Measurements from ENCODE around the gene TM2D3. TPM values are rescaled to one million over a fixed set of nuclear protein-coding genes. Genes with fewer than 3 reads are reported as not detected.
A peak's percentile ranks its signal among the peaks of the same experiment; 100 is the strongest.

Gene TM2D3
- total and polyA plus RNA-seq, 2 donors (not counting 1 experiment from before 2014, with no cell fraction given): 46.1 to 71.5 TPM

GRCh38 chr15:101639667-101640066 is 12.5 kb downstream of the TM2D3 start:
- H4K20me1 ChIP-seq (ENCODE audit: control insufficient read depth, extremely low read depth, insufficient read depth, low read length): no peaks in the 10 kb centered on the region
- H2AFZ ChIP-seq (ENCODE audit: low read length): no peak overlapping the region
- no peak overlapping the region for H3K4me3 ChIP-seq (replicated peaks in 1 of 4; ENCODE audit: control extremely low read depth in 1 of 4, insufficient read depth in 1 of 4, low read depth in 3 of 4, low read length in 4 of 4)
- peaks cover 5% of the 10 kb centered on the region for H3K36me3 ChIP-seq (ENCODE audit: control insufficient read depth, insufficient read depth, low read length)
- no peak for DNase-seq (ENCODE audit: low read depth in 2 of 2)
- TF ChIP-seq CTCF (conservative IDR thresholded peaks at IDR 0.05 in 1 of 2, IDR thresholded peaks at IDR 0.05 in 1 of 2; ENCODE audit: low read depth in 1 of 2, low read length in 2 of 2): no peak
- TF ChIP-seq EZH2 (IDR thresholded peaks at IDR 0.05; ENCODE audit: low read length, missing control alignments): no peak
- H3K4me2 ChIP-seq (ENCODE audit: extremely low read depth, insufficient read depth, low read length): no peak overlapping the region
- H3K9ac ChIP-seq (ENCODE audit: insufficient read depth, low read length): no peak overlapping the region
- H3K9me3 ChIP-seq (ENCODE audit: control insufficient read depth, insufficient read depth, low read depth, low read length): no peaks in the 10 kb centered on the region
- H3K27me3 ChIP-seq (ENCODE audit: control insufficient read depth, insufficient read depth, low read length): no peaks in the 10 kb centered on the region
- no peaks in the 10 kb centered on the region for H3K79me2 ChIP-seq (ENCODE audit: control insufficient read depth, insufficient read depth, low read length)
- H3K4me1 ChIP-seq (ENCODE audit: control insufficient read depth, extremely low read depth, insufficient read depth, low read length): peaks cover 2% of the 10 kb centered on the region
- no peak overlapping the region for H3K27ac ChIP-seq (ENCODE audit: insufficient read depth, low read length)

- Histone ChIP-seq H3K27me3 (ENCODE audit: control insufficient read depth, insufficient read depth, low read length) (no peaks in the 10 kb centered on the region), H3K27ac (ENCODE audit: insufficient read depth, low read length) (no peak overlapping the region), H4K20me1 (ENCODE audit: control insufficient read depth, extremely low read depth, insufficient read depth, low read length) (no peaks in the 10 kb centered on the region), H3K79me2 (ENCODE audit: control insufficient read depth, insufficient read depth, low read length) (no peaks in the 10 kb centered on the region), H3K36me3 (ENCODE audit: control insufficient read depth, insufficient read depth, low read length) (peaks cover 5% of the 10 kb centered on the region), H3K4me3 (replicated peaks in 1 of 4; ENCODE audit: control extremely low read depth in 1 of 4, insufficient read depth in 1 of 4, low read depth in 3 of 4, low read length in 4 of 4) (no peak overlapping the region), H2AFZ (ENCODE audit: low read length) (no peak overlapping the region), H3K9me3 (ENCODE audit: control insufficient read depth, insufficient read depth, low read depth, low read length) (no peaks in the 10 kb centered on the region), H3K4me1 (ENCODE audit: control insufficient read depth, extremely low read depth, insufficient read depth, low read length) (peaks cover 2% of the 10 kb centered on the region), H3K4me2 (ENCODE audit: extremely low read depth, insufficient read depth, low read length) (no peak overlapping the region), H3K9ac (ENCODE audit: insufficient read depth, low read length) (no peak overlapping the region)
- no peak for DNase-seq (ENCODE audit: low read depth in 2 of 2)
- TF ChIP-seq CTCF (conservative IDR thresholded peaks at IDR 0.05 in 1 of 2, IDR thresholded peaks at IDR 0.05 in 1 of 2; ENCODE audit: low read depth in 1 of 2, low read length in 2 of 2): no peak
- no peak for TF ChIP-seq EZH2 (IDR thresholded peaks at IDR 0.05; ENCODE audit: low read length, missing control alignments)
Measured at GRCh38 chr15:101637919-101638318, 14.3 kb downstream of the TM2D3 start.

GRCh38 chr15:101637516-101637915 is 14.7 kb downstream of the TM2D3 start:
- H3K36me3 ChIP-seq (ENCODE audit: control insufficient read depth, insufficient read depth, low read length): peaks cover 5% of the 10 kb centered on the region
- DNase-seq (ENCODE audit: low read depth in 2 of 2): peak in 1 of 2 donors; percentile 58
- H3K27ac ChIP-seq (ENCODE audit: insufficient read depth, low read length): no peak overlapping the region
- no peaks in the 10 kb centered on the region for H3K9me3 ChIP-seq (ENCODE audit: control insufficient read depth, insufficient read depth, low read depth, low read length)
- no peaks in the 10 kb centered on the region for H4K20me1 ChIP-seq (ENCODE audit: control insufficient read depth, extremely low read depth, insufficient read depth, low read length)
- H3K27me3 ChIP-seq (ENCODE audit: control insufficient read depth, insufficient read depth, low read length): no peaks in the 10 kb centered on the region
- H2AFZ ChIP-seq (ENCODE audit: low read length): no peak overlapping the region
- no peak overlapping the region for H3K9ac ChIP-seq (ENCODE audit: insufficient read depth, low read length)
- TF ChIP-seq CTCF (conservative IDR thresholded peaks at IDR 0.05 in 1 of 2, IDR thresholded peaks at IDR 0.05 in 1 of 2; ENCODE audit: low read depth in 1 of 2, low read length in 2 of 2): no peak
- TF ChIP-seq EZH2 (IDR thresholded peaks at IDR 0.05; ENCODE audit: low read length, missing control alignments): no peak
- H3K79me2 ChIP-seq (ENCODE audit: control insufficient read depth, insufficient read depth, low read length): no peaks in the 10 kb centered on the region
- H3K4me3 ChIP-seq (replicated peaks in 1 of 4; ENCODE audit: control extremely low read depth in 1 of 4, insufficient read depth in 1 of 4, low read depth in 3 of 4, low read length in 4 of 4): no peak overlapping the region
- H3K4me2 ChIP-seq (ENCODE audit: extremely low read depth, insufficient read depth, low read length): no peak overlapping the region
- H3K4me1 ChIP-seq (ENCODE audit: control insufficient read depth, extremely low read depth, insufficient read depth, low read length): peaks cover 2% of the 10 kb centered on the region

Data from fibroblast of lung (primary cell).